HEK293 (cell line): ENCODE data around the gene NCOA7.

Experiments
- CTCF ChIA-PET: fragments of 350-600 bp; formaldehyde crosslinking; extraction: SDS; loops from one replicate; lab custom pipeline; 2021; ENCODE audit warnings: antibody characterized with exemption; lab: Yijun Ruan, JAX
- POLR2A ChIA-PET: fragments of 300-600 bp; formaldehyde crosslinking; extraction: SDS; loops from one replicate; lab custom pipeline; 2020; ENCODE audit warnings: antibody characterized with exemption, inconsistent platforms; lab: Yijun Ruan, JAX
- H3K27ac ChIP-seq: fragments of 200-500 bp; sonication (Bioruptor generic); 2 replicates; pipeline ENCODE4 v1.5.1; 2014; ENCODE audit warnings: low read depth, low read length, control low read depth, inconsistent platforms; ENCODE audit errors: extremely low read depth
- H3K36me3 ChIP-seq, 2 experiments: fragments of 200-500 bp in 1 of 2; sonication (Bioruptor generic) in 1 of 2; 1 replicate in 1 of 2; 2 replicates in 1 of 2; pipeline ENCODE4 v1.5.1; 2014 to 2017; ENCODE audit warnings: inconsistent platforms in 2 of 2, low read length in 2 of 2; ENCODE audit not compliant: control insufficient read depth in 2 of 2, insufficient read depth in 1 of 2
- H3K4me1 ChIP-seq: fragments of 200-500 bp; sonication (Bioruptor generic); 2 replicates; pipeline ENCODE4 v1.5.1; 2014; ENCODE audit warnings: mild to moderate bottlenecking, low read length, inconsistent platforms; ENCODE audit not compliant: control insufficient read depth, insufficient read depth
- H3K4me3 ChIP-seq: 2 replicates; pipeline ENCODE4 v1.5.1; 2011; ENCODE audit warnings: low read depth, mild to moderate bottlenecking, control low read depth, low read length, moderate library complexity
- H3K9me3 ChIP-seq: fragments of 200-500 bp; sonication (Bioruptor generic); 2 replicates; pipeline ENCODE4 v1.5.1; 2014; ENCODE audit warnings: low read depth, low read length, inconsistent platforms; ENCODE audit not compliant: control insufficient read depth, insufficient read depth
- GFI1B ChIP-seq: fragments of 450-650 bp; formaldehyde crosslinking; IDR thresholded peaks from 2 replicates; pipeline ENCODE4 v1.5.1; 2016; ENCODE audit warnings: missing biosample characterization, missing genetic modification characterization
- GLIS2 ChIP-seq: fragments of 450-650 bp; formaldehyde crosslinking; IDR thresholded peaks from 2 replicates; pipeline ENCODE4 v1.5.1; 2016; ENCODE audit warnings: missing biosample characterization, missing genetic modification characterization
- KLF7 ChIP-seq: fragments of 450-650 bp; formaldehyde crosslinking; IDR thresholded peaks from 2 replicates; pipeline ENCODE4 v1.5.1; 2016; ENCODE audit warnings: missing biosample characterization, missing genetic modification characterization, borderline replicate concordance
- ZBTB20 ChIP-seq: fragments of 450-650 bp; formaldehyde crosslinking; IDR thresholded peaks from 2 replicates; pipeline ENCODE4 v1.5.1; 2016; ENCODE audit warnings: missing biosample characterization, missing genetic modification characterization
- ZNF10 ChIP-seq: fragments of 450-650 bp; formaldehyde crosslinking; IDR thresholded peaks from 2 replicates; pipeline ENCODE4 v1.5.1; 2017; ENCODE audit warnings: missing biosample characterization, missing genetic modification characterization
- ZNF112 ChIP-seq: fragments of 450-650 bp; formaldehyde crosslinking; IDR thresholded peaks from 2 replicates; pipeline ENCODE4 v1.5.0; 2017; ENCODE audit warnings: missing biosample characterization, missing genetic modification characterization
- ZNF146 ChIP-seq: fragments of 450-650 bp; formaldehyde crosslinking; IDR thresholded peaks from 2 replicates; pipeline ENCODE4 v1.5.1; 2016; ENCODE audit warnings: missing biosample characterization, missing genetic modification characterization
- ZNF292 ChIP-seq: fragments of 450-650 bp; formaldehyde crosslinking; IDR thresholded peaks from 2 replicates; pipeline ENCODE4 v1.5.1; 2016; ENCODE audit warnings: low read depth, missing biosample characterization, missing genetic modification characterization, borderline replicate concordance
- ZNF37A ChIP-seq: fragments of 450-650 bp; IDR thresholded peaks from 2 replicates; pipeline ENCODE4 v1.5.1; 2018; ENCODE audit warnings: missing biosample characterization, missing genetic modification characterization
- ZNF416 ChIP-seq: fragments of 450-650 bp; formaldehyde crosslinking; IDR thresholded peaks from 2 replicates; pipeline ENCODE4 v1.5.1; 2016; ENCODE audit warnings: missing biosample characterization, missing genetic modification characterization
- ZNF433 ChIP-seq: fragments of 450-650 bp; formaldehyde crosslinking; IDR thresholded peaks from 2 replicates; pipeline ENCODE4 v1.5.1; 2016; ENCODE audit warnings: missing biosample characterization, missing genetic modification characterization, low read depth
- ZNF530 ChIP-seq: fragments of 450-650 bp; formaldehyde crosslinking; IDR thresholded peaks from 2 replicates; pipeline ENCODE4 v1.5.1; 2016; ENCODE audit warnings: low read depth, missing biosample characterization, missing genetic modification characterization
- ZNF548 ChIP-seq: fragments of 450-650 bp; formaldehyde crosslinking; IDR thresholded peaks from 2 replicates; pipeline ENCODE4 v1.5.1; 2016; ENCODE audit warnings: missing biosample characterization, missing genetic modification characterization
- ZNF610 ChIP-seq: fragments of 450-650 bp; formaldehyde crosslinking; IDR thresholded peaks from 2 replicates; pipeline ENCODE4 v1.5.1; 2016; ENCODE audit warnings: missing biosample characterization, missing genetic modification characterization, borderline replicate concordance
- ZNF654 ChIP-seq: fragments of 450-650 bp; formaldehyde crosslinking; IDR thresholded peaks from 2 replicates; pipeline ENCODE4 v1.5.1; 2016; ENCODE audit warnings: low read depth, missing biosample characterization, missing genetic modification characterization
- ZNF670 ChIP-seq: fragments of 450-650 bp; formaldehyde crosslinking; IDR thresholded peaks from 2 replicates; pipeline ENCODE4 v1.5.1; 2016; ENCODE audit warnings: missing biosample characterization, missing genetic modification characterization, low read depth
- ZNF677 ChIP-seq: fragments of 450-650 bp; IDR thresholded peaks from 2 replicates; pipeline ENCODE4 v1.5.0; 2018; ENCODE audit warnings: missing biosample characterization, mild to moderate bottlenecking, missing genetic modification characterization, moderate library complexity
- ZNF707 ChIP-seq: fragments of 450-650 bp; formaldehyde crosslinking; IDR thresholded peaks from 2 replicates; pipeline ENCODE4 v1.5.1; 2016; ENCODE audit warnings: missing biosample characterization, missing genetic modification characterization
- ZNF777 ChIP-seq: fragments of 450-650 bp; formaldehyde crosslinking; IDR thresholded peaks from 2 replicates; pipeline ENCODE4 v1.5.1; 2017; ENCODE audit warnings: missing biosample characterization, missing genetic modification characterization, borderline replicate concordance
- TF ChIP-seq, protein P1 (sequence below): fragments of 450-650 bp; formaldehyde crosslinking; IDR thresholded peaks from 2 replicates; pipeline ENCODE4 v1.5.1; 2017; ENCODE audit warnings: missing biosample characterization, missing genetic modification characterization
- TF ChIP-seq, protein P2 (sequence below): fragments of 450-650 bp; formaldehyde crosslinking; IDR thresholded peaks from 2 replicates; pipeline ENCODE4 v1.5.1; 2016; ENCODE audit warnings: missing biosample characterization, missing genetic modification characterization

NCOA7 gene

DNA sequence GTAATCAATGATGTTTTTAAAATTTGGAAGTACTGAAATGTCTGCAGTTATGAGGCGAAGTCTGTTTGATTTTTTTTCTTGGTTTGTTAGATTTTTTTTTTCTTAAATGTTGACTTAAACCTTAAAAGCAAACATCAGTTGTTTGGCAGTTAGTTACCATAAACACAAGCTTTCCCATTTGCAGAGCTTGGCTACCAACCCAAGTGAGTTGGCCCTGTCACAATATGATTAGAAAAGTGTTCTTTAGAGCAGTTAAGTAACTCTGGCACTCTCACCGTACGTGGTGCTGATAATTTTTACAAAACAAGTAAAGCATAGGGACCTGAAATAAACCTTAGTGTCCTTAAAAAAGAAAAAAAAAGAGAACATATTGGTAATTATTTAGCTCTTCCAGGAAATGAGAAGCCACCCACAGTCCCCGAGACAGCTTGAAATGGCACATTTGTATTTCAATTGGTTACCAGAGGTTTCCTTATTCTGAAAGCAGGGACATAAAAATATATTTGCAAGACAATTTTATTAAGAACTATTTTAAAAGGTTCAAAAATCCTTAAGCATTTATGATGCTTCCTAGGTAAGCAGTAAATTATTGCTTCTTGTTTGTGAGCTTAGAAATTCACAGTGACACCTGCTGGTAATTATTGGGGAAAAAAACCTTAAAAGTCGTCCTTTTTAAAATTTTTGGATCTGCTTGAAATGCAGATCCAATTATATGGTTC is 37.4 kb upstream of the NCOA7 start (continued):
- TF ChIP-seq, protein P1, sequence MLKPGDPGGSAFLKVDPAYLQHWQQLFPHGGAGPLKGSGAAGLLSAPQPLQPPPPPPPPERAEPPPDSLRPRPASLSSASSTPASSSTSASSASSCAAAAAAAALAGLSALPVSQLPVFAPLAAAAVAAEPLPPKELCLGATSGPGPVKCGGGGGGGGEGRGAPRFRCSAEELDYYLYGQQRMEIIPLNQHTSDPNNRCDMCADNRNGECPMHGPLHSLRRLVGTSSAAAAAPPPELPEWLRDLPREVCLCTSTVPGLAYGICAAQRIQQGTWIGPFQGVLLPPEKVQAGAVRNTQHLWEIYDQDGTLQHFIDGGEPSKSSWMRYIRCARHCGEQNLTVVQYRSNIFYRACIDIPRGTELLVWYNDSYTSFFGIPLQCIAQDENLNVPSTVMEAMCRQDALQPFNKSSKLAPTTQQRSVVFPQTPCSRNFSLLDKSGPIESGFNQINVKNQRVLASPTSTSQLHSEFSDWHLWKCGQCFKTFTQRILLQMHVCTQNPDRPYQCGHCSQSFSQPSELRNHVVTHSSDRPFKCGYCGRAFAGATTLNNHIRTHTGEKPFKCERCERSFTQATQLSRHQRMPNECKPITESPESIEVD, result no peak
- no peak for TF ChIP-seq ZNF10 (tag by site-specific recombination)
- TF ChIP-seq, all 188 proteins: peak for 3

- Histone ChIP-seq H3K4me1 (peaks cover 8% of the 10 kb centered on the region), H3K36me3 (peaks cover 11 to 60% of the 10 kb centered on the region in 2 experiments; a peak in 1 of 3 replicates), H3K27ac (no peak overlapping the region), H3K9me3 (no peaks in the 10 kb centered on the region), H3K4me3 (no peak overlapping the region)
- TF ChIP-seq ZNF707 (tag by site-specific recombination), result no peak
- no peak for TF ChIP-seq ZNF10 (tag by site-specific recombination)
- no peak for TF ChIP-seq ZNF416 (tag by site-specific recombination)
- TF ChIP-seq ZNF548 (tag by site-specific recombination), result no peak
- no peak for TF ChIP-seq ZNF670 (tag by site-specific recombination)
- POLR2A ChIA-PET, result no interaction called here
- CTCF ChIA-PET, result interaction anchor here (0.6 to 2.5 kb wide), 21 partner anchors 10 to 751 kb away, joined by 3 to 52 read pairs (median 3); no protein-coding TSS in a partner anchor
These were observed 36.9 kb upstream of the NCOA7 start for GRCh38 chr6:125753937-125754259.

- no peaks in the 10 kb centered on the region for H3K9me3 ChIP-seq
- H3K36me3 ChIP-seq, result peaks cover 12 to 67% of the 10 kb centered on the region in 2 experiments; a peak in 1 of 3 replicates
- peaks cover 8% of the 10 kb centered on the region for H3K4me1 ChIP-seq
- ChIA-PET CTCF (interaction anchor here (0.7 to 2.5 kb wide), 12 partner anchors 10 to 442 kb away, joined by 3 to 52 read pairs (median 3); partner anchors contain the start of gene HINT3), POLR2A (interaction anchor here (0.6 to 1.1 kb wide), 2 partner anchors 30 to 36 kb away, joined by 3 to 4 read pairs; partner anchors contain the start of gene NCOA7)
- H3K27ac ChIP-seq, result no peak overlapping the region
- 0 out of 2 replicates have a peak, but pooled peaks have one; percentile 14 for TF ChIP-seq GFI1B (tag by site-specific recombination)
- no peak for TF ChIP-seq ZNF530
- H3K4me3 ChIP-seq, result no peak overlapping the region
These were observed 36.2 kb upstream of the NCOA7 start for GRCh38 chr6:125754566-125754965.

DNA sequence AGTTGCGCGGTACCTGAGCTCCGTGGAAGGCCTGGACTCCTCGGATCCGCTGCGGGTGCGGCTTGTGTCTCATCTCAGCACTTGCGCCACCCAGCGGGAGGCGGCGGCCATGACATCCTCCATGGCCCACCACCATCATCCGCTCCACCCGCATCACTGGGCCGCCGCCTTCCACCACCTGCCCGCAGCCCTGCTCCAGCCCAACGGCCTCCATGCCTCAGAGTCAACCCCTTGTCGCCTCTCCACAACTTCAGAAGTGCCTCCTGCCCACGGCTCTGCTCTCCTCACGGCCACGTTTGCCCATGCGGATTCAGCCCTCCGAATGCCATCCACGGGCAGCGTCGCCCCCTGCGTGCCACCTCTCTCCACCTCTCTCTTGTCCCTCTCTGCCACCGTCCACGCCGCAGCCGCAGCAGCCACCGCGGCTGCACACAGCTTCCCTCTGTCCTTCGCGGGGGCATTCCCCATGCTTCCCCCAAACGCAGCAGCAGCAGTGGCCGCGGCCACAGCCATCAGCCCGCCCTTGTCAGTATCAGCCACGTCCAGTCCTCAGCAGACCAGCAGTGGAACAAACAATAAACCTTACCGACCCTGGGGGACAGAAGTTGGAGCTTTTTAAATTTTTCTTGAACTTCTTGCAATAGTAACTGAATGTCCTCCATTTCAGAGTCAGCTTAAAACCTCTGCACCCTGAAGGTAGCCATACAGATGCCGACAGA is 31.4 kb upstream of the NCOA7 start:
- ChIA-PET POLR2A (interaction anchor here (1.0 kb wide), 1 partner anchor 10 kb away, joined by 3 read pairs; the partner anchor contains the start of gene HEY2), CTCF (interaction anchor here (0.6 to 15.3 kb wide), 5 partner anchors 35 to 1417 kb away, joined by 3 to 201 read pairs (median 3); partner anchors contain the start of gene HINT3)
- TF ChIP-seq ZNF112 (tag by site-specific recombination) (no peak), GLIS2 (tag by site-specific recombination) (no peak), ZNF777 (no peak), ZNF654 (tag by site-specific recombination) (no peak), KLF7 (tag by site-specific recombination) (no peak), ZNF433 (no peak), ZNF37A (no peak), ZNF292 (tag by site-specific recombination) (no peak), ZNF677 (tag by site-specific recombination) (no peak), ZNF610 (no peak), ZBTB20 (no peak), ZNF146 (tag by site-specific recombination) (no peak)
- TF ChIP-seq, protein P2, sequence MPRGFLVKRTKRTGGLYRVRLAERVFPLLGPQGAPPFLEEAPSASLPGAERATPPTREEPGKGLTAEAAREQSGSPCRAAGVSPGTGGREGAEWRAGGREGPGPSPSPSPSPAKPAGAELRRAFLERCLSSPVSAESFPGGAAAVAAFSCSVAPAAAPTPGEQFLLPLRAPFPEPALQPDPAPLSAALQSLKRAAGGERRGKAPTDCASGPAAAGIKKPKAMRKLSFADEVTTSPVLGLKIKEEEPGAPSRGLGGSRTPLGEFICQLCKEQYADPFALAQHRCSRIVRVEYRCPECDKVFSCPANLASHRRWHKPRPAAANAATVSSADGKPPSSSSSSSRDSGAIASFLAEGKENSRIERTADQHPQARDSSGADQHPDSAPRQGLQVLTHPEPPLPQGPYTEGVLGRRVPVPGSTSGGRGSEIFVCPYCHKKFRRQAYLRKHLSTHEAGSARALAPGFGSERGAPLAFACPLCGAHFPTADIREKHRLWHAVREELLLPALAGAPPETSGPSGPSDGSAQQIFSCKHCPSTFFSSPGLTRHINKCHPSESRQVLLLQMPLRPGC, result no peak
- peaks cover 18 to 68% of the 10 kb centered on the region in 2 experiments; a peak in 2 of 3 replicates for H3K36me3 ChIP-seq
- no peaks in the 10 kb centered on the region for H3K4me1 ChIP-seq
- no peak overlapping the region for H3K4me3 ChIP-seq
- no peaks in the 10 kb centered on the region for H3K9me3 ChIP-seq
- H3K27ac ChIP-seq, result no peak overlapping the region
